DLD1 (cell line): Measurements from ENCODE around the gene PCNX1.
"Not testable (repeated sequence)": the region's sequence is repeated elsewhere in the genome, so short reads cannot be mapped to it uniquely, and the experiment has no call there.

Source experiments
- in situ Hi-C: cut with HindIII; loops from 2 replicates; pipeline ENCODE4 v1.10.0; 2017; ENCODE audit warnings: low sequenced_read_pairs

PCNX1 gene

GRCh38 chr14:71006200-71006563 lies 98.9 kb downstream of the PCNX1 start:
- in situ Hi-C loops, result no loop called here

GRCh38 chr14:71011479-71011878 lies 104.2 kb downstream of the PCNX1 start:
- in situ Hi-C loops, result no loop called here

GRCh38 chr14:71012888-71013287 lies 105.6 kb downstream of the PCNX1 start:
- in situ Hi-C loops, result no loop called here

- in situ Hi-C loops, result no loop called here
Observed at GRCh38 chr14:71013551-71014192, 106.4 kb downstream of the PCNX1 start.

- in situ Hi-C loops, result not testable (repeated sequence)
Observed at GRCh38 chr14:71019917-71020316, 112.7 kb downstream of the PCNX1 start.

GRCh38 chr14:71021347-71022011 lies 114.2 kb downstream of the PCNX1 start:
- in situ Hi-C loops, result no loop called here

GRCh38 chr14:71022012-71022869 lies 115.0 kb downstream of the PCNX1 start:
- in situ Hi-C loops, result no loop called here

- in situ Hi-C loops, result no loop called here
Observed at GRCh38 chr14:71022939-71023338, 115.7 kb downstream of the PCNX1 start.

- in situ Hi-C loops, result no loop called here
Observed at GRCh38 chr14:71029236-71029781, 122.0 kb downstream of the PCNX1 start.

- in situ Hi-C loops, result no loop called here
Observed at GRCh38 chr14:71031000-71031399, 123.7 kb downstream of the PCNX1 start.

- in situ Hi-C loops, result no loop called here
Observed at GRCh38 chr14:71036433-71036832, 129.2 kb downstream of the PCNX1 start.

GRCh38 chr14:71048393-71048792 lies 141.1 kb downstream of the PCNX1 start:
- in situ Hi-C loops, result no loop called here

- in situ Hi-C loops, result no loop called here
Observed at GRCh38 chr14:71049435-71050133, 142.3 kb downstream of the PCNX1 start.

GRCh38 chr14:71050227-71050823 lies 143.1 kb downstream of the PCNX1 start:
- in situ Hi-C loops, result no loop called here

GRCh38 chr14:71054706-71055105 lies 147.4 kb downstream of the PCNX1 start:
- in situ Hi-C loops, result no loop called here

GRCh38 chr14:71056168-71056567 lies 148.9 kb downstream of the PCNX1 start:
- in situ Hi-C loops, result no loop called here

- in situ Hi-C loops, result no loop called here
Observed at GRCh38 chr14:71060274-71060673, 153.0 kb downstream of the PCNX1 start.

GRCh38 chr14:71060825-71061455 lies 153.7 kb downstream of the PCNX1 start:
- in situ Hi-C loops, result no loop called here

- in situ Hi-C loops, result no loop called here
Observed at GRCh38 chr14:71061458-71061857, 154.2 kb downstream of the PCNX1 start.
